GM12891 (cell line): ENCODE measurements around the gene NDUFS5.
A peak's percentile ranks its signal among the peaks of the same experiment; 100 is the strongest.

Experiments
- POLR2A ChIP-seq: IDR thresholded peaks from 2 replicates; pipeline ENCODE4 v1.6.1; 2011; ENCODE audit warnings: low read depth, low read length, control low read depth
- POLR2AphosphoS5 ChIP-seq: IDR thresholded peaks from 2 replicates; pipeline ENCODE4 v1.6.1; 2011; ENCODE audit warnings: low read depth, low read length, control low read depth
- SPI1 ChIP-seq: IDR thresholded peaks from 2 replicates; pipeline ENCODE4 v1.6.1; 2011; ENCODE audit warnings: low read depth, low read length, control low read depth

DNA sequence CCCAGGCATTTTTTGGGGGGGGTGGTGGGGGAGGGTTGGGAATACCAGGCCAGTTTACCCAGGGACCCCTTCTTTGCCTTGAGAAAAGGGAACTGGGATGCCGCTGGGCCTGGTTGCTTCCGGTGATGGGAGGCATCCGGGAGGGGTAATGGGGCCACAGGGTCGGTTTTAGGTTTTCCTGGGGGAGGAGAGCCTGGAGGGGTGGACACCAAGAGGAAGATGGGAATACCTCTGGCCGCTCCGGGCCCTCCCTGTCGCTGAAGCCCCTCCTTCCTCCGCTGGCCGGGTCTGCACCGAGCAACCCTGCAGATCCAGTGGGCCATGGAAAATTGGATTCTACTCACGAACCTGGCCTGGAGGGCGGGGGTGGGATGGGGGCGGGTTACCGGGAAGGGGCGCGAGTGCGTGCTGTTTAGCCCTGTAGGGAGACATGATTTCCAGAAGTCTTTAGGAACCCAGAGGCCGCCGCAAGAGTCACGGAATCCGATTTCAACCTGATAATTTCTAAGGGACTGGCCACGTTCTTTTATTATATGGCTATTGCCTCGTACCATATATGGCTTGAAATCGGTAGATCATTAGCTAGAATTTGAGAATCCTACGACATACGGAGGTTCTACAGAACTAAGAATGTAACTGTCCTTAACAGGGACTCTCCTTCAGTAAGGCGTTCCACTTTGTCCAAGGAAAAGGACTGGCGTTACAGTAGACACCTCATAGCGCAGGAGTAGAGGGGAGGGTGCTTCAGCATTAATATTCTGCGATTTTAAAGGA lies 34.3 kb upstream of the NDUFS5 start:
- TF ChIP-seq SPI1 (peak; percentile 78), POLR2AphosphoS5 (no peak), POLR2A (no peak)
